Stromal cell of bone marrow (primary cell): ENCODE data around the gene RYR2.

Source experiments
- DNase-seq: peaks from one replicate; pipeline ENCODE4 v3.0.0-alpha.2; 2012; ENCODE audit warnings: low read depth

The RYR2 gene

DNA sequence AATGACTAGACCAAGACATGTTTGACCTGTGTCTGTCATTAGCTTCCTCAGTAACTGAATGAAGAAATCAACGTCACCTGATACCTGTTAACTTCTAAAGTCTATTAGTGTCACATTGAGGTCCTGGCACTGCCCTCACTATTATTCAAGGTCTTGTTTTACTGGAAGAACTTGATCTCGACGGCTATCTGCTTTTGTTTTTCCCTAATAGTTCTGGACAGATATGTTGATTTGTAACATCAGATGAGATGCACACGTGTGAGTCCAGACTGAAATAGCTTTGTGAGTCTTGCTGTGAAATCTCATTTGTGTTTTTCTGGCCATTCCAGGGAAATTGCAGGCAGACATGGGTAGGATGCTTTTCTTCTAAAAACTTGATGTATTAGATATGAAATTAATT lies 159.2 kb downstream of the RYR2 start:
- no peak for DNase-seq

- DNase-seq: no peak
Measured at GRCh38 chr1:237204841-237205240, 162.9 kb downstream of the RYR2 start.

DNA sequence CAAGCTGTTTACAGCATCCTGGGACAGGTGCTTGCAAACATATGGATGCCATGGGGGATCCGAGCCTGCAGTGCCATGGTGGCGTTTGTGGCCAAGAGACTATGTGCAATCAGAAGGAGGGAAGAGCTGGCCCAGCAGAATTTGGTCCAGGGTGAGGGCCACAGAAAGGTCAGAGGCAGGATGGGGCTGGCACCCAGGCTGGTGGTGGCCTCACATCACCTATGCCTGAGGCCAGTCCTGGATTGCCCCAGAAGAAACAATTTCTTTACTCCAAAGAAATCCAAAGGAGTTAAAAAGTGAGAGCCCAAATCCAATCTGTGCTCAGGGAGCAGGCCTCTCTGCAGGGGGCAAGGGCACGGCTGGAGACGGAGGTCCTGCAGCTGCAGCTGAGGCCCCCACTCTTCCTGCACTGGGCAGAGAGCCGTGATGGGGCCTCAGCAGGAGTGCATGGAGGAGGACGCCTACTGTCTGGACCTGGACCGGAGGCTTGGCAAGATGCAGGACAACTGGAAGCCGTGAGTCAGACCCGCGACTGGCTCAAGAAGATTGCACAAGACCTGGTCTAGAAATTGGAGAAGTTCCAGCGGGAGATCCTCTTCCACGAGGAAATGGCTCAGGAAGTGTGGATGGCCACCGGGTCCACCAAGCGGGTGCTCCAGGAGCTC lies 163.5 kb downstream of the RYR2 start:
- no peak for DNase-seq

- DNase-seq: no peak
Measured at GRCh38 chr1:237206065-237206414, 164.1 kb downstream of the RYR2 start.

DNA sequence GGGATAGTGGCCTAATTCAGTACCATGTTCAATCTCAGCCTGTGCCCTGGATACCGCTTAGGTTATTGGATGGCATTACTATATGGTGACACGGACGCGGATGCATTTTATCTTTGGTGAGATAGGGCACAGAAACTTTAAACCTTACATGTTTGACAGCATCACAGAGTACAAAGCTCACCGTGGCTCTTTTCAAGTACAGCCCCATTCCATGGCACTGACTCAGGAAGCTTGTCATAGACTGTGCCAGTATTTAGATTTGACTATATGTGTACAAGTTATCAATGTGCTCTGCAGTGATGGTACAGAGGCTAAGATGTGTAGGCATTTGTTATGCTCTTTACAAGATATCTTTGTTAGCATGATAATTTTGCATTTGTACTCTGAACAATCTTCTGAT lies 169.0 kb downstream of the RYR2 start:
- DNase-seq: no peak

GRCh38 chr1:237211540-237211939 lies 169.6 kb downstream of the RYR2 start:
- no peak for DNase-seq

- DNase-seq: no peak
Measured at GRCh38 chr1:237219751-237220642, 178.0 kb downstream of the RYR2 start.

DNA sequence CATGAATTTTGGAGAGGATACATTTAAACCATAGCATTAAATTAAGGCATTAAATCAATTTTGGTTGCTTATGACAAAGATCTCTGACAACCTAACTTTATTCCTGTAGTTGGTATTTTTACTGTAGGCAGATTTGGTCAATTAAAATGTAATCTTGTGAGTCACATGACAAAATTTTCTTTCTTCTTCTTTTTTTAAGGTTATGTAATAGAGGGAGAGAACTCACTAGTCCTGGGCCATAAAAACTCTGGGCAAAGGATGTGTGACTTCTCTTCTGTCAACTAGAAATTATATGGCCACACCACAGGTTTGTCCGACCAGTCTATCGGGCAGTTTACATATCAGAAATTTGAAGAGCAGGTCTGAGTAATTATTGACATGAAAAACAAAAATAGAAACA lies 181.4 kb downstream of the RYR2 start:
- DNase-seq: no peak

- DNase-seq: no peak
Measured at GRCh38 chr1:237226177-237226944, 184.4 kb downstream of the RYR2 start.

DNA sequence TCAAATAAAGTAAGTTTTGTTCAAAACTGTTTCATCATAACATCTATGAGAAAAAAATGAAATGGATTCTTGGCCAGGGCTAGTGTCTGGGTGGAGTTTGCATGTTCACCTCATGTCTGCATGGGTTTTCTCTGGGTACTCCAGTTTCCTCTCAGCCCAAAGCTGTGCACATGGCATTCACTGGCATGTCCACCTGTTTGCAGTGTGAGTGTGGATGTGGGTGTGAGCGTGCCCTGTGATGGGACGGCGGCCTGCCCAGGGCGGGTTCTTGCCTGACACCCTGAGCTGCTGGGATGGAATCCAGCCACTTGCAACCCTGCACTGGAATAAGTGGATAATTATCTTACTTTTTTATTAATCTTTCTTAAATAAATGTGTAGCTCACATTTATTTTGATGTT lies 185.5 kb downstream of the RYR2 start:
- DNase-seq: no peak

DNA sequence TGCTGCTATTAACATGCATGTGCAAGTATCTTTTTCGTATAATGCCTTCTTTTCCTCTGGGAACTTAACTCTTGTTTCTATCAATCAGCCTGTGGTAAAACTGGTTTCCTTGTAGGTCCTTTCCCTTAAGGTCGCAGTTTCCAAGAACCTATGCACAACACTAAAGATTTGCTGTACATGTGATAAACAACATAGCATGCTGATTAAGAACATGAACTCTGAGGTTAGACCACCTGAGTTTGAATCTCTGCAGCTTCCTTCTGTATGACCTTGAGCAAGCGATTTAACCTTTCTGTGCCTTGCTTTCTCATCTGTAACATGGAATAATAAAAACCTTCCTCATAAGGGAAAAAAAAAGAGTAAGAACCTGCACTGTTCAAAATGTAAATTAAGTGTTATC lies 186.4 kb downstream of the RYR2 start:
- no peak for DNase-seq

GRCh38 chr1:237229333-237229732 lies 187.3 kb downstream of the RYR2 start:
- no peak for DNase-seq

GRCh38 chr1:237232501-237232900 lies 190.5 kb downstream of the RYR2 start:
- no peak for DNase-seq

DNA sequence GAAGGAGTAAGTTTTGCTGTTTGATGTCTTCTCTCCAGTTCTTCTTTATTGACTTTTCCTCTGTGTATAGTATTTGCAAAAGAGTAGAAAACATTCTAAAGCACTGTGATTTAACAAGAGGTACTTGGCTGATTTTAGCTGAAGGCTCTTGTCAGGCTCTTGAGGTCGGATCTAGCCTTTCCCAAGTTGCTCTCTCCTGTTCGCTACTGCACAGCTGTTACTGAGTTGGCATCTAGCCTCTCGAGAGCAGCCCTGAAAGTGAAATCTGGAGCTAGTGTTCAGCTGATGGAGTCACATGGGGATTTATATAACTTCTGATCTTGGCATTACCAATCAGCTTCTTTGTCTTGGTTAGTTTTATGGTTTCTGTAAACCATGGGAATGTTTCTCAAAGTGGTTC lies 193.1 kb downstream of the RYR2 start:
- no peak for DNase-seq

DNA sequence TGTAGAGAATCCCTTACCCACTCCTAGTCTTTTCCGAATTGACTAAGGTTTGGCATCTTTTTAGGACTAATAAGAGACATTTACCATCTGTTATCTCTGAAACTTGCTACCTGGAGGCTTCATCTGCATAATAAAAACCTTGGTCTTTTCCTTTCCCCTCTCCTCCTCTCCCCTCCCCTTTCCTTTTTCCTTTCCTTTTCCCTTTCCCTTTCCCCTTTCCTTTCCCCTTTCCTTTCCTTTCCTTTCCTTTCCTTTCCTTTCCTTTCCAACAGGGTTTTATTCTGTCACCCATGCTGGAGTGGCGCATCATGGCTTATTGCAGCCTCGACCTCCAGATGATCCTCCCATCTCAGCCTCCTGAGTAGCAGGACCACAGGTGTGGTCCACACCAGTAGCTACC lies 195.7 kb downstream of the RYR2 start:
- DNase-seq: no peak

DNA sequence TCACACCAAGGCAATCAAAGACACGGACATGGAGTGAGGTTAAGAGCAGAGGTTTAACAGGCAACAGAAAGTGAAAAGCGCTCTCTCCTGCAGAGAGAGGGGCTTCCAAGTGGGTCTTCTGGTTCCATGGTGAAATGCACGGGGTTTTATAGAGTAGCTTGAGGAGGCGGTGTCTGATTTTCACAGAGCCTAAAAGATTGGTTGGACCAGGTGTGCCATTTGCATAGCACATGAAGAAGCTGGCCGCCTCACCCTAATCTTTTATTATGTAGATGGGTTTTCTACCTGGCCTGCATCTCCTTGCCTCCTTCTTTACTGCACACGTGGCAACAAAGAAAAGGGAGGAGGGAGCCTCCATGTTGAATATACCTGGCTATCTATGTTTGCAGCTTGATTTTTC lies 197.3 kb downstream of the RYR2 start:
- no peak for DNase-seq

DNA sequence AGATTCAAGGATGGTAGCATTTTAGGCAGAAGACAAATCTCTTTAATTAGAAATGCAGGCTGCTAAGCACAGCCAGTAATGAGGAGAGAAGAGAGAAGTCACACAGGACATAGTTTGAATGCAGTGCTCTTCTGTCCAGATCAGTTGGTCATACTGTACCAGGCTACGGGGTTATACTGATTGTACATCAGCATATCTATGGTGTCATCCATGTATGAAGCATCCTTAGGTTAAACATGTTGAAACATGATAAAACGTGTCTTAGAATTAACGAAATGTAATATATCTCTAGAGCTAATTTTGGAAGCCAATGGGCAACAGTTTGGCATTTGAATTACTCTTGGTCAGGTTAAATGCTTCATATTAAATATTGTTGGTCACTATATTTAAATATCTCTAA lies 199.1 kb downstream of the RYR2 start:
- DNase-seq: no peak

GRCh38 chr1:237244778-237245177 lies 202.8 kb downstream of the RYR2 start:
- DNase-seq: no peak

GRCh38 chr1:237247442-237247841 lies 205.5 kb downstream of the RYR2 start:
- DNase-seq: no peak

DNA sequence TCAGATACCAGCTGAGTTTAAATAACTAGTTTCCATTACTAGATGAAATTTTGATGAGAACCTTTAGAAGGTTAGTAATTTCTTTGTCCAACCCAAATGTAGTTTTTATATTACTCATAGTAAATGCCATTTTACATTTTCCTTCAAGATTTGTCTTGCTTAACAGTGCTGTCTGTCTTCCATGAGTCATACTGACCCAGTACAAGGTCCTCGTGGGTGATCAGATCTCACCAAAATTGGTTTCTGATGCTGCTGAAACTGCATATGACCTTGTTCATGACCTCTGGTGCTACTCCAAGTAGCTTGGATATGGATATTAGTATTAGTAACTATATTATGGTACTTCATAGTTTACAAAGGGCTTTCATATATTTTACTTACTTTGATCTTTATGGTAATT lies 207.1 kb downstream of the RYR2 start:
- no peak for DNase-seq

- DNase-seq: no peak
Measured at GRCh38 chr1:237250055-237250454, 208.1 kb downstream of the RYR2 start.

DNA sequence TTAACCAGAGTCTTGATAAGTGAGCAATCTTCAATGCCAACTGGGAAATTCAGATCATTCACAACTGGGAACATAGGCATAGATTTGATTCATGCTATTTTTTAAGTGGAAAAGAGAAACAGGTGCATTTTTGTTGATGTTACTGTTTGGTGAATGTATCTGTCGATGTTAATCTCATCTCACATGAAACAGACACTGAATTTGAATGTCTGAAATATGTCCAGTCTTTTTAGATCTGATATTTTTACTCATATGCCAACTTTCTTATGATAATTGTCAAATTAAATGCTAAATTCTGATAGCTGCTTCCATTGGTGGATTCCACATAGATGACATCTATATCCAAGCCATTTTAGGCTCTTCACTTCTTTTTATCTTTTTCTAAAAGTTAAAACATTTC lies 213.1 kb downstream of the RYR2 start:
- no peak for DNase-seq

- DNase-seq: no peak
Measured at GRCh38 chr1:237258871-237259270, 216.9 kb downstream of the RYR2 start.
